ENCODE measurements around the gene RXRG.

The RXRG gene

DNA sequence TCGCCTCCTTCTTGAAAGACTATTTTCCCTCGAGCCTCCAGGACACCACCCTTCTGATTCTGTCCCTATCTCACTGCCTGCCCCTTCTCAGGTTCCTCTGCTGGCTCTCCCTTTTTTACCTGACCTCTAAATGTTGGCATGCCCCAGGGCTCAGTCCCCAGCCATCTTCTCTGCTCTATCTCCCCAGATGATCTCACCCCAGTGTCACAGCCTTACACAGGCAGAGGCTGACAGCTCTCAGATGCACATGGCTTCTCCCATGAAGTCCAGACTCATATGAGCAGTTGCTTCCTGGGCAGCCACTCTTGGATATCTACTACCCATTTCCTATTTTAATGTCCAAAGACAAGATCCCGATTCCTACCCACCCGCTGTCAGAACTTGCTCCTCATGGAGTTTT lies 37.5 kb downstream of the RXRG start:
- DNase-seq: no peak

DNA sequence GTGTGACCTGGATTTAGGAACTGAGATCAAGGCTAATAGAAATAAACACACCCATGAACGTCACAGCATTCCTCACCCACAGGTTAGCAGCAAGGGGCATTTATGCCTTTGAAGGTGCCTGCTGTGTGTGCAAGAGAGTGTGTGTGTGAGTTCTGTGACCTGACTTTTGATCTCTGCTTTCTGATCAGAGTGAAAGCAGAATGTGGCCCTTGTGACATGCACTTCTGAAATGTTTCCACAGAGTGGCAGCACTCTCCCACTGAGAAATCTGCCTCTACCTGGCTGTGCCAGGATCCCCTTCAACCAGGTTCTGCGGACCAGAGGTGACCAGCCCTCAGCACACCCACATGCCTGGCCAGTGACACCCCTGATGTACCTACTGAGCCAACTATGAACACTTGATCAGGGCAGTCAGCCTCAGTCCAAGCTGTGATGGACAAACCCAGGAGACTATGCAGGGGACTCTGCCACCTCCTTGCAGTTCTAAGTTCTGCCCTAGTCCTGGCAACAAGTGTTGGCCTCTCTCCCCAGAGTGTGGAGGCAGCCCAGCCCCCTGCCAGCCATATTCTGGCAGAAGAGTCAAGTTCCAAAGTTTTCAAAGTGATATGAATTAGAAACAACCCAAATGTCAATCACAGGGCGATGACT lies 41.0 kb downstream of the RXRG start:
- peak; percentile 38 to 43 for DNase-seq

DNA sequence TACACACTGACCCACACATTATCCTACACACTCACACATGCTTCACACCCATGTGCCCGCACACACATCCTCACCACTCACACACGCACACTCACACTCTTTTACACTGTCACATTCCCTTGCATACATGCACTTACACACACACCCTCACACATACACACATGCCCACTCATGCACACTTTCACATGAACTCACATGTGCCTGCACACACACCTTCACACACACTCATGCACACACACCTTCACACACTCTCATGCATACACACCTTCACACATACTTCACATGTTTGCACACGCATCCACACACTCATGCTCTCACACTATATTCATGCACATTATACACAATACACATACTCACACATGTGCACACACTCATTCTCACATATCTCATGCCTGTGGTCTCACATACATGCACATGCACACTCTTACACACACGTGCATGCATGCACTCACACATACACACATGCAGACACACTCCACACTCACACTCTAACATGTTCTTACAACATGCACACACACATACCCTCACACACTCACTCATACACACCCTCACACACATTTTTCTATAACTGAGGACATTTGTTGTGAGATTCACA lies 42.3 kb downstream of the RXRG start:
- DNase-seq: no peak

DNA sequence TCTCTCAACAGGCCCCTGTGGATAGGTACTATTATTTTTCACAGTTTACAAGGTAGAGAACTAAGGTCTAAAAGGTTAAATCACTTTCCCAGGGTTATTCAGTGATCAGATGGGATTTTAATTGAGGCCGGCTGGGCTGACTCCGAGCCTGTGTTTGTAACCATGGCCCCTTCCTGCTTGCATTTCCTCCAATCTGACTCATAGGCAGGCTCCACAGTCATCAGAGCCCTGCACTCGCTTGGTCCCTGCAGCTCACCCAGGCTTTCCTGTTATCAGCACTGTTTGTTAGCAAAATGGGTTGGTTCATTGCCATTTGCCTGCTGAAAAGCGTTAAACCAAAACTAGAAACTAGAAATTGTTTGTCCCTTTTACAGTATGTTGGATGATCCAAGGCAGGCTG lies 47.0 kb downstream of the RXRG start:
- no peak for DNase-seq

DNA sequence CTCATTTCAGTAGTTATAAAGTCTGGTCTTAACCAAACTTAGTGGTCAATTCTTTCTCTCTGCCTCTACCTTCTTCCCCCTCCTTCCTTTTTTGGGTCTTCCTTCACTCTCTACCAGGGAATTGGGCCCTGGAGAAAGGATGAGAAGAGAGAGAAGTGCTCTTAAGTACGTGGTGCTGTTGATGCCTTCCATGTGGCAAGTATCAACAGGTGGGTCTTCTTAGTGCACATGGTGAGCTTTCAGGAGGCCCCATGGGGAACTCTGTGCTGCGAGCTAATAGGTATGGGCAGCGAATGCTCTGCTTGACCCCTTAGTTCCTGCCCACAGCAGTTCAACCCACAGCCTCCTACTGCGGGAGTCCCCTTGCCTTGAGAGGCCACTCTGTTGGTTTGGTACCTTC lies 49.0 kb downstream of the RXRG start:
- no peak for DNase-seq

DNA sequence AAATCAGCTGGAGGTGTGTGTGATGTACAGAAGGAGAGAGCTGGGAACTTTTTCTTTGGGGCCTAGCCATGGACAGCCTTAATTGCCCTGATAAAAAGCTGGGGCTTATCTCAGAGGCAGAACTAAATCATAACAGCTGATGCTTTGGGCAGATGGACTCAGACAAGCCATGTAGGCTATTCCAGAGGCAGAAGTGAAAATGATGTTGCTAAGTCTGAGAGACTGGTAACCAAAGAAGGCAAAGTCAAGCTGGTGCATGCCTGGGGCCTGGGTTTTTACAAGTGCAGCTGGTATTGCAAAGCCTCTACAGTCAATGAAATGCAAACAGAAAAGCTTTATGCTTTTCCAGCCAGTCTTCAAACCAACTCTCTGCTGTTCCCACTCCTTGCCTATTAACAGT lies 49.4 kb downstream of the RXRG start:
- no peak for DNase-seq

DNA sequence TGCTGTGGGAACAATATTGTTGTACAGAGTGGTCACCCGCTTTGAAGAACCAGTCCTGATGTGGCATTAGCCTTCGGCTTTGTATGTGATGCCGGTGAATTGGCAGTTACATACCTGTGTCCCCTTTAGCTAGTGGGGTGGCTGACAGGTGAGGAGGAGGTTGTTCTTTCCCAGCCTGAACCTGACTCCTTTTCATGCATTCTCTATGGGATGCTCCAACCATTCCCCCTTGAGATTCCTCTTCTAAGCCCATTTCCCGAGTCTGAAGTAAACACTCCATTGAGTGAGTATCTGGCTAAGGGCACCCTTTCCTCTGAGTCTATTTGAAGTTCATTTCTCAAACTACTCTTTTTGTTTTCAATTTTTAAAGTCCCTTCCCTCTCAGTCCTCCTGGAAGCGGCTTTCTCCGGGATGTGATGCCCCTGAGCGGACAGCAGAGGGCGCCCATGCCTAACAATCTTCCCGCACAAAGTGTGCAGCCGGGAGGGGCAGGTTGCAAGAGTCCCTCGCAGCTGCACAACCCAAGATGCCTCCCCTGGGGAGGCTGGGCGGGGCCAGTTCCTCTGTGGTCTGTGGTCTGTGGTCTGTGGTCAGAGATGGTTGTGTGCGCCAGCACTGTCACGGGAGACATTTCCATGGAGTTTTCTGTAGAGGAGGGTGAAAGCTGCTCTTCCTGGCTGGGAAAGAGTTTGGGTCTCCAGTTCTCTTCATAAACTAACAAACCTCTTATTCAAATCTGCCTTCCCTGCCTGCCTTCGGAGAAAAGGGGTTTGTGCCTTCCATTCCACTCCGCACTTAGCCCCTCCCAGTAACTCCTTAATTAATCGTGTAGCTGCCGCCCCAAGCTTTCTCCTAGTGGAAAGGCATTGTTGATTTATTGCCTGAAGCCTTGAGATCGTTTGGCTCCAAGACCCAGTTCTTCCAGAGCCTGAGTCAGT lies 52.0 kb downstream of the RXRG start:
- DNase-seq: peak; percentile 69 to 74

DNA sequence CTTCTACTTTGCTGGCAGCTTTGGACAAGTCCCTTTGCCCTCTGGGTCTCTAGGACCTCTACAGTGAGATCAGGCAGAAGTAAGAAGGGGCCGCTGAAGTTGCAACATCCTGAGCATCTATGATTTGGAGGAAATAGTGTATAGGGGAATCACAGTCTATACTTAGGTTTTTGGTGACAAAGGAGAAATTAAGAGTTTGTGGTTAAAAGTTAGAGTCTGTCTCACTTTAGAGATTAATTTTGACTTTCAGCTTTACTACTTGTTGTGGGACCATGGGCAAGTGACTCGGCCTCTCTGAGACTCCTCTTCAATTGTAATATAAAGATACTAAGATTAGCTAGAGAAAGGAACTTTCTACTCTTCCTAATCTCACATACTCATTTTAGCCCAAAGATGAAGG lies 55.3 kb downstream of the RXRG start:
- no peak for DNase-seq

DNA sequence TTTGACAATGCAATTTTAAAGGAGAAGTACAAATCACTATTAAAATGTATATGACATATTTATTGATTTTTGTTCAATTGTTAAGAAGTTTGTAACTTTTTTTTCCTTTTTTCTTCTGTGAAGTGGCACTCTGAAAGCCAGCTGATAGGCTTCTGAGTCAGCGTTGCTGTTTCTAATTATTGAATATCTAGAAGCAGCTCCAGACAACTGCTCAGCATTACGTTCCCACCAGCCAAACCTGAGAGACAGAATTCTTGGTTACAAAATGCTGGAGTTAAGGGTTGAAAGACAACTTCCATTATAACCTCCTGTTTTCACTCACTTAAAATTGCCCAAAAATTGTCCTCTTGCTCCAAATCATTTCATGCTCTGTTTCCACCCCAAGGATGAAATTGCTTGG lies 57.0 kb downstream of the RXRG start:
- no peak for DNase-seq

DNA sequence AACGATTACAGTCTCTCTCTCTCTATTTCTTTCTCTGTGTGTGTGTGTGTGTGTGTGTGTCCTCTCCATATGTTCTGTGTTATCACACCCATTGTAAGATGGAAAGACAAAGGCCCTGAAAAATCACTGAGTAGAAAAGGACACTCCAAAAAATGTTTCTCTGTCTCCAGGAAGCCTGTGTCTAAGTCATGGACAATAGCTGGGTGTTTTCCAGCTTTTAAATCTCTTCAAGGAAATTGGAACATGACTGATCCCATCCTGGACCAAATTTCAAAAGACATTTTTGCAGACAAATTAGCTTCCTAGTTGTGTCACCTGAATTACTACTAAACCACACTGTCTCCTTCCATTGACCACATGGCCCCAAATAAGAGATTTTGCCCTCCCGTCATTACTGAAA lies 57.4 kb downstream of the RXRG start:
- no peak for DNase-seq

DNA sequence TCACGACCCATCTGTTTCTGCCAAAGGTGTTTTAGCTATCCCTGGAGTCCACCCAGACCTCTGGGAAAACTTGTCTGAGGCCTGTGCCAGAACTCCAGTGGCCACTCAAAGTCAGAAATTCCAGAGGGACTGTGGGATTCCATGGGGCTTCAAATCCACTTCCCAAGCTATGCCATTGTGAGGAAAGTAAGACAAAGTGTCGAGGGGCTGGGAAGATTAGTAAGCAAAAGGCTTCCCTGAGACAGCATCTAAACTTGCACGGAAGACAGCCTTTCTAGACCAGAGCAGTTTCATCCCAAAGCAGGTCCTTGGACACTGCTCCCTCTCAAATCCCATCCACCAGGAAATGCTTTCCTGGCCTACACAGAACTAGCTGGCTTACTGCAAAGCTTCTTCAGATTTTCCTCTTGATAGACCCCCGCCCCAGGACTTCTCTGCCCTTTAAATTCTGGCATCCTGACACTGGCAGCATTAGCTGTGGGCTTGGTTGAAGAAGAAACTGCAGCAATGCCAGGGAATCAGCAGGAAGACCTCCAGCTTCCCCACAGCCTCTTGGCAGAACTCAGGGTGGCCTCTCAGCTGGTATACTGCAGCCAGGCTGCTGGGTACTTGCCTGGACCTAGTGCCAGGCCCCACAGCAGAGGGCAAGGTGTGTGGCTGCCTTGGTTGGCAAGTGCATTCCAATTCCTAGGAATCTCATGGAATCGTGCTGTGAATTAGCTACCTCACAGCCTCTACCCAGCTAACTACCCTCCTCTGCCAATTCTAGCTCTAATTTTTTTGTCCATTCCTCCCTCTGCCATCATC lies 61.1 kb downstream of the RXRG start:
- DNase-seq: no peak

DNA sequence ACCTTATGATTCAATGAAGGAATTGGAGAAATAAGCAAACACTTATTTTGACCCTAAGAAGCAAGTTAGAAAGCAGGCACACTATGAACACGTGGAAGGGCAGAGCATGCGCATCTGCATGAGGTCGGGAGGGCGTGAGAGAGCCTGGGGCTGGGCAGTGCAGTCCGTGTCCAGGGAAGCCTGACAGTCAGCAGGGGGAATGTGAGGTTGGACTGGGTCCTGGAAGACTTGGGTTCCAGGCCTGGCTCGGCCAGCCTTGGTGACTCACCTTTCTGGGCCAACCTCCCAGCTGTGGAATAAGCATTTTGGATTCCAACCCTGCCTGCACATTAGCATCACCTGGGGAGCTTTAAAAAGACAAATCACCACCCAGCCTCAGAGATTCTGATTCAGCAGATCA lies 61.9 kb downstream of the RXRG start:
- DNase-seq: no peak

DNA sequence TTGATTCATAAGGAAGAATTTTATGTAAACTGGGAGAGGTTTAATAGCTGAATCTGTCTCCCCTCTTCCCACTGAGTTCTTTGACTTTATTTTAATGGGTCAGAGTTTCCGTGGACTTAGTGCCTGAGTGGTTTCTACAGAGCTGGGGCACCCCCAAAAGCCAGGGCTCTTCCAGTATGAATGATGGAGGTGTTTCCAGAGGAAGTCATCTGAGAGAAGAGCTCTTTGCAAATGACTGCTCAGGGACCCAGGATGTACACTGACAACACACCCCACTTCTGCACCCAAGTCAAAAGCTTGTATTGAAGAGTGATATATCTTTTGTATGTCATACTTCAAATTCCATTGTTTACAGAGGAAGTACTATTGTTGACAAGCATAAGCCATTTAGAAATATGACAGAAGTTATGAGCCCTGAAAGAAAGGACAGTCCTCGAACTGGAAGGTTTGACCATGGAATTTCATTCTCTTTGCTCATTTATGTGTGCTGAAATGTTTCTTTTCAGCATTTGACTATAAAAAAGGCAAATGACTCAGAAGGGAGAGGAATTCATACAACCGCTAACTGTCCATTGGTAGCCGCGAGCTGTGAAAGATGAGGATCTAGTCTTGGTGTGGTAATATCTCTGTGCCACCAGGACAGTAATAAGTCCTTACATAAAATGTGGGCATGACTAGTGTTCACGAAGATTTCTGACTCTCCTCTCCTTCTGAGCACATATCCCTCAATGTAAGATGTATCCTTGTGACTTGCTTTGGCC lies 63.0 kb downstream of the RXRG start:
- no peak for DNase-seq

DNA sequence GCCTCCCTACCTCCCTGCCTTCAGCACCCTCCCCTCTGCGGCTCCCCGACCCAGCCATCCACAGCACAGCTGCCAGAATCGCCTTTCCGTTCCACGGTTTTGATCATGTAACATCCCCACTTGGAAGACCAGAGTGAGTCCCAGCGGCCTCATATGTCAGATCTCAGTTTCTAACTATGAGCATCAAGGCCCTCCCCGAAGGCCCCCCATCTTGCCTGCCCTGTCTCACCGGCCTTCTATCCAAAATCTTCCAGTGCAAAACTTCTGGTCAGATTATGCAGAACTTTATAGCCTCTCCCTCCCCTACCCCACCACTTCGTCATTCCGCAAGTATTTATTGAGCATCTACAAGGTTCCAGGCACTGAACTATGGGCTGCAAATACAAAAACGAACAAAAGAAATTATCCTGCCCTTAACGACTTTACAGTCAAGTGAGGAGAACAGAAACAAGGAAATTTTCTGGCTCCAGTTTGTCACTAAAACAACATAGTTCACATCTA lies 68.1 kb downstream of the RXRG start:
- DNase-seq: no peak

DNA sequence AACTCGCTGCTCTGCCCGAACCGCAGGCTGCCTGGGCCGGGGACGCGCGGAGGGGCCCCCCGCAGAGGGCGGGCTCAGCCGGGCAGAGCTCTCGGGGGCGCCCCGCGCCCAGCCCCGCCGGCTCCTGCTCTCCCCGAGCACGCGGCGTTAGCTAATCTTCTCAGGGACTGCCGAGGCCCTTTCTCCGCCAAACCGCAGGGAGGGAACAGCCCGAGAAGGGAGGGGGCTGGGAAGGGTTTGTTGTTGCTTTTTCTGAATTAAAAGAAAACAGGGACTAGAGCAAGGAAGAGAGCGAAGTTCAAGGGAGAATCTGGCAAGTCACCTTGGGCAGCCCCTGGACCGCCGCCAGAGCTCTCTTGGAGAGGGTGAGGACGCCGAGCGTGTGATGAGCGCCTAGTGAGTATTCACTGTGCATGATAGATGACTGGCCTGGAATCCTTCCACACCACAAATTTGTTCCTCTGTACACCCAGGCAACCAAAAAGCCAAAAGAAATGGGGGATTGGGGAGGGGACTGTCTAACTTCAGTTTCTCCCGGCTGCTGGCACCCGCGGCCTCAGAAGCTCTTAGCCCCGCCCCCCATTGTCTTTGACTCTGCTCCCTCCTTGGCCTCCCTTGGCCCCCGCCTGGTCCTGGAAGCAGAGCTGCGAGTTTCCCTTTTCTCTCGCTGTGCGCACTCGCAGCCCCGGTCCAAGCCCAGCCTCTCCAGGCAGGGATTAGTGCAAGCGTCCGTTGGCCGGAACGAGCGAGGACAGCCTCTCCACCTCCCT lies 68.7 kb downstream of the RXRG start:
- DNase-seq: no peak

DNA sequence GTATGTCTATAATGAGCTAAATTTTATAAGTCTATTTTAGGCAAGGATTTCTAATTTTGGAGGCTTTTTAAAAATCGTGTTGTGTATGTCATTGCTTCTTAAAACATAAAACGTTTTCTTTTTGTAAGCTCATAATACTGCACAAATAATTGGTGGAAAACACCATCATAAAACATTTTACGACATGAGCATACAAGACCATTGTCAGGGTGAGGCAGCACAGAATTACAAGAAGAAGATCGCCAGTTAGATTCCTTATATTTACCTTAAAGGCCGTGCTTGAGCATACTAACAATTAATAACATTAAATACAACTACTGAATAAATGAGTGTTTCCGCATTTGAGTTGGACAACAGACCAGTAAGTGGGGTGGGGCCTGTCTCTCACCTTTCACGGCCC lies 69.3 kb downstream of the RXRG start:
- no peak for DNase-seq

DNA sequence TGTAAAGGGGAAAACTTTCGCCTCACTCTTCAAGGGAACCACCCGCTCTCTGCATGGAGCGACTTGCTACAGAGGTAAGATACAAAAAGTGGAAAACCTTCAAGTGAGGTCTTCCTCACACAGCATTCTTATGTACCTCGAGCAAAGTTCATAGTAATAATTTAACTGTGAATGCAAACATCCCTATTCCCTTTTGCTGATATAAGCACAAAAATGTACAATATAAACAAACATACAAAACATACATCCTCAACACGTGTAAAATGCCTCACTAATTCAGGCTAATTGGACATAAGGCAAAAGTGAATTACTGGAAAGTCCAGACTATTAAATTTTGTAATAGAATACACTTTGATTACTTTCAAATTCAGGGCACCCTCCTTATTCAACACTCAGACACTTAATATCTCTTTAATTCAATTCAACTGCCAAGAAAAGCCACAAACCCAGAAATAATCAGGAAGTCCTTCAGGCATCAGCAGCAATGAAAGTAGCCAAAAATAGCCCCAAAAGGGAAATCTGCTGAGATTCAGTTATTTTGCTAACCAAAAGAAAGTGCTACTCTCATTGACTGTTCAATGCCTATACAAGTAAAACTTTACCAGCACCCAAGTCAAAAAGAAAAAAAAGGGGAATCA lies 73.2 kb downstream of the RXRG start:
- DNase-seq: no peak

DNA sequence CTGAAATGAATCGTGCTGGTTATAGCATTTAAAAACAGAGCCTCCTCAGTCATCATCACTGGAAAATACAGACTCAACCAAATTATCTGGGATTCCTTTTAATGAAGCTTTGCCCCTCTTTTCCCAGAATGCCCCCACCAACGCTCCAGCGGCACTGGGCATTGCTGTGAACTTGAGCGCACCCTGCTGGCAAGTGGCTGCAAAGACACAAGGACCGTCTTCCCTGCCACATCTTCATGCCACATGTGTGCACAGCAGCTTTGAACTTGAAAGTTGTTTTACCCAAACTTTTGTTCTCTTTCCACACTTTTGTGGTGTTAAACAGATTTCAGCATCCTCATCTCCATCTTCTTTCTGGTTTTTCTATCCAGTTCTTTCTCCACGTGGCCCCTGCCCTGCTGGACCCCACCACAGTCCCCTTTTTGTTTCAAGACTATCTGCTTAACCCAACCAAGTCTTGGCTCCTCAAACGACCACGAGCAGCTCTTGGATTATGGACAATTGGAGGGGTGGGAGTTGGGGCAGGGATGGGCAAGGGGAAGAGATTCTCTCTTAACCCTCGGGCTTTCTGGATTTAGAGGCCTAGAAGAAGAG lies 75.6 kb downstream of the RXRG start:
- peak; percentile 44 to 66 for DNase-seq

DNA sequence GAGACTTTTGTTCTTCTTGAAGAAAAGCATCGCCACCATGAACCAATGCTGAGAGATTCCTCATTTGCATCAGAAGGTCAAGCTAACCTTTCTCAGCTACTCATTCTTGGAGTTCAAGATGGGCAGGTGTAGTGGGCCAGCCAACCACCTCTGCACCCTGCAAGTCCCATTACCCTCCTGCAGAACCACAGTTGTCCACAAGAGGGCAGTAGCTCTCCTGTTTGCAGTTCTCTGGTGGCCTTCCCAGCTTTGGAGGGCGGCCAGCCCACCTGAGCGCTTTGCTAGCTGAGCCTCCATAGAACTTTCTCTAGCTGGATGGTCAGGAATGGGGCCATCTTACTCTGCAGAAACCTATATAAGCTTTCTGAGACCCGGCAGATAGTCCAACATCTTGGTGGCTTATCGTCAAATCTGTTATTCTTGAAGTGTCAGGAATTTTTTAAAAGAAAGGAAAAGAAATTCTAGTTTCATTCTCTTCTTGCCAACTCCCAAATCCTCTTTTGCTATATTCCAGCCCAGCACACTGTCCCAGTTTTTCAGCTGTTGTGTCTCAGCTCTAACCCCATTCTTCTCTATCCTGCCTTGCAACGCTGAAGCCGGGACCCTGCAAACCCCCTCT lies 77.4 kb downstream of the RXRG start:
- peak; percentile 74 to 77 for DNase-seq

DNA sequence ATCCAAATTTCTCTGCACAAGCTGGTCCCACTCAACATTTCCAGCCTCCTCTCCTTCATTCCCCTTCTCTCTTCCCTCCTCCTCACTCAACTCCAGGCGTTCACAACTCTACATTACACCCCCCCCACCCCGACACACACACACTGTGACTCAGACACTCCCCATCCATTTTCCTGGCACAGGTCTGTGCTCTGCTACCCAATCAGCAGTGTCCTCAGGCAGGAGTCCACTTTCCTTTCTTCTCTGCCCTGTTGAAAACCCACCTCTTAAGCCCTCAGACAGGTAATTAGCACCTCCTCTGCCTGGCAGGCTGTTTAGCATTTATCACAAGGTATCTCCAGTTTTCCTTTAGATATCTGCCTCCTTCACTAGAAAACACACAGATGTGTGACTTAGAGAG lies 79.6 kb downstream of the RXRG start:
- DNase-seq: peak in 1 of 2 experiments; percentile 16
